HG02884 (cell line): ENCODE results near the gene ARHGAP30.
"Not testable (repeated sequence)": the region's sequence is repeated elsewhere in the genome, so short reads cannot be mapped to it uniquely, and the experiment has no call there.

ENCODE experiments used
- ATAC-seq: cut with Tn5 transposase; IDR thresholded peaks from one replicate; pipeline ENCODE4 v1.9.1; 2021; ENCODE audit warnings: mild to moderate bottlenecking, moderate library complexity; ENCODE audit not compliant: unreplicated experiment

Gene ARHGAP30

DNA sequence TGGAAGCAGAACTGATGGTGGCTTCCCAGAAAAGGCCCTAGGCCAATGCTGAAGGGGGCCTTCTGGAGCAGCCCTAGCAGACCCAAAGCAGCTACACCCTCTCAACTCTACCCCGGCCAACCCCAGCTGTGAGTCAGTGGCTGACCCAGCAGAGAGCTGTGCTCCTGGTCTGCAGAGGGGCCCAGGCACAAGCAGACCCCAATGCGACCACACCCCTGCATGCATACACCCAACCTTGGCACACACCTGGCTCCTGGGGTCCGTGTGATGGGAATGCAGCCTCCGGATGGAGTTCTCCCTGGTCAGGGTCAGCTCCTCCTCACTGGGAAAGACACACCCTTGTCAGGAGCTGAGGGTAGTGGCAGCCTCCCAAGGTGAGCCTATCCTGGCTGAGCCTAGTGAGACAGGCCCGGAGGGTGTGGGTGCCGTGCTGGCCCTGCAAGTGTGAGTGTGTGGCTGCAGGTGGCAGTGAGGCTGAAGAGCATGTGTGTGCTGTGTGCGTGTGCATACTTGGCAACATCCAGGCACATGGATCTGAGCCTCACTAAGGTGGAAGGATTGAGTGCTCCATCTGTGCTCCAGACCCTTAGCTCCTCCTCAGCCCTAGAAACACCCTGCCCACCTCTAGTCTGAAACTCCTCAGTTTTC is 3.9 kb upstream of the ARHGAP30 start:
- ATAC-seq: no peak

DNA sequence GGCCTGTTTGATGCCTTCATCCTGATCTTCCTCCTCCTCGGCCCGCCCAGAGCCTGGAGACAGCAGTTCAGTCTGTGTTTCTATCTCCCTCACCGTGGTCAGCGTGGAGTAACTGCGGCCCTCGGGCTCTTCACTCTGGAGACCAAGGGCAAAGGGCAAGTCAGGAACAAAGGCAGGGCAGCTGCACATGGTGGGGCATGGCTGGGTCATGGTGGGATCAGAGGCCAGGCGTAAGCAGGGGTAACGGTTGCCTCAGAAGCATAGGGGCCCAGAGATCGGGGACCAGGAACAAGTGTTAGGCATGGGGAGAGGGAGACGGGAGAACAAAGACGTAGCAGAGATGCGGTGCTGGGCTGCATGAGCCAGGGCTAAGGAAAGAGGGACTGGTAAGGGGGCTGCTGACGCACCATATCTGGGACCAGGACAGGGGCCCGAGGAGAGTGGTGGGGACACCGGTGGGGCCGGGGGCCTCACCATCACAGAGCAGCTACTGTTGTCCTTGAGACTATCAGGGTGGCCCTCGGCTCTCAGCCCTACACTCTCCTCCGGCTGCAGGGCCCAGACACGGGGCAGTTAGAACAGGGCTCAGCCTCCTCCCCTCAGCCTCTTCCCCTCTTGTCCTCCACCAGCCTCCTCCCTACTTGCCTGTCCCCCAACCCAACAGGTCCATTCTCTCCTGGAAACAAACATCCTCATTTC is 3.2 kb upstream of the ARHGAP30 start:
- no peak for ATAC-seq

DNA sequence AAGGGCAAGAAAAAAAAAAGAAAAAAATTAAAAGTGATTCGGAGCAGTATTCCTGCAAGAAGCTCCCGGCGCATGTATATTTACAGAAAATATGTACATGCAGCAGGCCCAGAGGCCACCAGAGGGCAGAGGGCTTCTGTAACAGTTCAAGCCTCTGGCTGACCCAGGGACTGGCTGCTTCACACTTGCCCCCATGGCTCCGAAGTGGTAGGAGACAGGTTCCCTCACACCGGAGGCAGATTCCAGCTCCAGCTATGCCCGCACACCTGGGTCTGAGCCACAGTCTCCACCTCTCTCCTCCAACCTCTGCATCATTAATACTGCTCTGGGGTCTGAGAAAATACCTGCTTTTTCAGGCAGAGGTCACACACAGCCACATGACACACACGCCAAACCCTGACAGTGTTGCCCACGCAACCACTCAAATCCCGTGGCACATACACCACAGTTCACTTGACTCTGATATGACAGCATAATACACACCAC is 2.2 kb upstream of the ARHGAP30 start:
- no peak for ATAC-seq

- no peak for ATAC-seq
Measured at GRCh38 chr1:161070761-161071160, 1.1 kb upstream of the ARHGAP30 start.

DNA sequence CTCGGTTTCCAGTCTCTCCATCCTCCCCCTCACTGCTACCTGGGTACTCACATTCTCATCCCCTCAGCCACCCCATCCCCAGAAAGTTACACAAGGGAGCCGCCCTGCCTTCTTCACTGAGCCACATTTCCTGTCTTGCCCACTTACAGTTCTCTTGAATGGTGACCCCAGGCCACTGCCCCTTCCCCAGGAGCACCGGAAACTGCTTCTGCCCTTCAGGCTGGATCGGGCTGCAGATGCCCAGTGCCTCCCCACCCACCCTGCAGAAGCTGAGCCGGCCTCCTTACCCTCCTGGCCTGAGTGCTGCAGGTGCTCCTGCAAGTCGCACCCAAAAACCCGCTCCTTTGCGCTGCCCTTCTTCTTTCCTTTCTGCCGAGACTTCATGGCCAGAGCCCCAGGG is 450 bp downstream of the ARHGAP30 start:
- ATAC-seq: no peak

DNA sequence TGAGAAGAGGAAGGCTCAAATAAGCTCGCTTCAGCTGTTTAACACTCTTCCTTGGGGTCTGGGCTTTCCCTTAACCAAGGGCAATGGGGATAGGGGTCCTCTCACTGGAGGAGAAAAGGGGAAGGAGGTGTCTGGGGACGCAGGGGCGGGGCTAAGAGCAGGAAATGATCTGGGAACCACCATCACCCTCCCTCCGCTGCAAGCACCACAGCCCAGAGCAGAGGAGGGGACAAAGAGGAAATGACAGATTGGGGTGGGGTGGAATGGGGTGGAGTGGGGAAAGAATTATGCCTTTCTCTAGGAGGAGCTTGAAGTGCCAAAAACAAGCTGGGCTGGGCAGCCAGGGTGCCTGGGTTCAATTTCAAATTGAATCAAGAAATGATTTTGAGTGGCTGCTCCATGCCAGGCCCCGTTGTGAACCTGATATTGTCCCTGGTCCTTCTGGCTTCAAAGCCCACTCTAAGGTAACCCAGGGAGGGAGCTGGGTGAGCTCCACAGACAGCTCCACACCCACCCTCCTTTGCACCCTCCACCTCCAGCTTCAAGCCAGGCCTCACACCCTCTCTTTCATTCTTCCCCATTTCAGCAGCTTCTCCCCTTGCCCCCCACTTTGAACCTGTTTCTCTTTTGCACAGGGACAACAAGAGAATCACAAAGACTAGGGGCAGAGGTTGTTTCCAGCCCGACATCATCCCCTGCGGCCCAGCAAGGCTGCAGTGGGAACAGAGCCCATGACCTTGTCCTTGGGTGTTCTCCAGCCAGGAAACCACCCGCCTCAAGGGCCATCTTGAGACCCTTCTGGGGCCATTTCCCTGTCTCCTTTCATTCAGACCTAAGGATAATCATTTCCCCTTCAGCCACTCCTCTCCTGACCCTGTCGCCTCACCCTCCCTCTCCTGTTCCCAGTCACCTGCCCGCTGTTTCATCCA is 1.1 kb downstream of the ARHGAP30 start:
- ATAC-seq: no peak

- ATAC-seq: no peak
Measured at GRCh38 chr1:161066694-161067093, 3.0 kb downstream of the ARHGAP30 start.

DNA sequence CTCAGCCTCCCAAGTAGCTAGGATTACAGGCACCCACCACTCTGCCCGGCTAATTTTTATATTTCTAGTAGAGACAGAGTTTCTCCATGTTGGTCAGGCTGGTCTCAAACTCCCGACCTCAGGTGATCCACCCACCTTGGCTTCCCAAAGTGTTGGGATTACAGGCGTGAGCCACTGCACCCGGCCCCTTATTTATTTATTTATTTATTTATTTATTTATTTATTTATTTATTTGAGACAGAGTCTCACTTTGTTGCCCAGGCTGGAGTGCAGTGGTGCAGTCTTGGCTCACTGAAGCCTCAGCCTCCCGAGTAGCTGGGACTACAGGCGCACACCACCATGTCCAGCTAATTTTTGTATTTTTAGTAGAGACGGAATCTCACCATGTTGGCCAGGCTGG is 4.0 kb downstream of the ARHGAP30 start:
- not testable (repeated sequence) for ATAC-seq

DNA sequence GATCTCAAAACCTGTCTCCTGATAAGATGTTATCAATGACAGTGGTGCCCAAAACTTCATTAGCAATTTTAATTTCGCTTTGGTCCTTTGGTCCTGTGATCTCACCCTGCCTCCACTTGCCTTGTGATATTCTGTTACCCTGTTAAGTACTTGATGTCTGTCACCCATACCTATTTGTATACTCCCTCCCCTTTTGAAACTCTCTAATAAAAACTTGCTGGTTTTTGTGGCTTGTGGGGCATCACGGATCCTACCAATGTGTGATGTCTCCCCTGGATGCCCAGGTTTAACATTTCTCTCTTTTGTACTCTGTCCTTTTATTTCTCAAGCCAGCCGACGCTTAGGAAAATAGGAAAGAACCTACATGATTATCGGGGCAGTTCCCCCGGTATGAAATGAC is 5.8 kb downstream of the ARHGAP30 start:
- not testable (repeated sequence) for ATAC-seq

- no peak for ATAC-seq
Measured at GRCh38 chr1:161061419-161061818, 8.3 kb downstream of the ARHGAP30 start.

DNA sequence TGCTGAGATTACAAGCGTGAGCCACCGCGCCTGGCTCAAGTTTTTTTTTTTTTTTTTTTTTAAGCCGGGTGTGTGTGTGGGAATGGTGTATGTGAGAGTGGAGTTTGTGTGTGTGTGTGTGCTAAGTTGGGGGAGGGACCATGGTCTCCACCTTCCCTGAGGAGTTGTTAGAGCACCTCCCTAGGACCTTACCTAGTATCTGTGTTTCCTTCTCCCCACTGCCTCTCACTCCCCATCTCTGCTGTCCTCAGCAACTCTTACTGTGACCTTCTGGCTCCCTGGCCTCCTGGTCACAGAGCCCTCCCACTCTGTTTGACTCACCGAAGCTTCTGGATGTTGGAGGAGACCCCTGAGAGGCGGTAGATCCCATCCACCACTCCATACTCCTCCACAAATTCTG is 10.4 kb downstream of the ARHGAP30 start:
- no peak for ATAC-seq

DNA sequence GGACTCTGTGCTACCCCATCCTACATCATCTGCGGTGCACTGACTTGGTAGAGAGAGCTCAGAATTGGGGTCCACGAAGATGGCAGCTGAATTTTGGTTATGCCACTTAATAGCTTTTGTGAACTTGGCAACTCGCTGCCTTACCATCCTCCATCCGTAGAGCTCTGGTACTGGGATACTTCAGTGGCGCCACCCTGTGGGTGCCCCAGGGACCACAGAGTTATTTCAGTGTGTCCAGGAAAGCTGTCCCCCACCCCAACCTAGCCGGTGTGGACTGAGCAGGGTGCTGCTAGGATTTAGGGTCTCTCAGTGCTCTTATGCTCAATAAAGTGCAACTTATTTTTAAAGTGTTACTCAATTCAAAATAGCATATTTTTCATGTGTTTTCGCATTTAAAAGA is 14.9 kb downstream of the ARHGAP30 start:
- ATAC-seq: no peak

GRCh38 chr1:161054232-161054631 is 15.5 kb downstream of the ARHGAP30 start:
- ATAC-seq: no peak

- no peak for ATAC-seq
Measured at GRCh38 chr1:161052899-161053298, 16.8 kb downstream of the ARHGAP30 start.

DNA sequence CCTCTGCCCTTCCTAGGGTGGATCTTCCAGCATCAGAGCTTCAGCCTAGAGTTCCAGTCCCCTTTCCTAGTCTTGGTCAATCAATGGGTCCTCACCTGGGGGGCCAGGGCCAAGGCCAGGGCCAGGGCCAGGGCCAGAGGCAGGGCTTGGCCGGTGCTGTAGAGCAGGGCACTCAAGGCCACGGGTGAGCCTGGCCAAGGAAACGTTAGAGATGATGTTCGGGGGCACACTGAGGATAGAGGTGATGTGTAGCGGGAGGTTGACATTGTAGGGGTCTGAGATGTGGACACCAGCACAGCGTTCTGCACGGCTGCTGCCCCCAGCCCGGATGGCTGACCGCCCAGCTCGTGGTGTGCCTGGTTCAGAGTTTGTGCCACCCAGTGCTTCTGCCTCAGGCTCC is 18.5 kb downstream of the ARHGAP30 start:
- no peak for ATAC-seq

GRCh38 chr1:161048949-161049722 is 20.6 kb downstream of the ARHGAP30 start:
- ATAC-seq: no peak

DNA sequence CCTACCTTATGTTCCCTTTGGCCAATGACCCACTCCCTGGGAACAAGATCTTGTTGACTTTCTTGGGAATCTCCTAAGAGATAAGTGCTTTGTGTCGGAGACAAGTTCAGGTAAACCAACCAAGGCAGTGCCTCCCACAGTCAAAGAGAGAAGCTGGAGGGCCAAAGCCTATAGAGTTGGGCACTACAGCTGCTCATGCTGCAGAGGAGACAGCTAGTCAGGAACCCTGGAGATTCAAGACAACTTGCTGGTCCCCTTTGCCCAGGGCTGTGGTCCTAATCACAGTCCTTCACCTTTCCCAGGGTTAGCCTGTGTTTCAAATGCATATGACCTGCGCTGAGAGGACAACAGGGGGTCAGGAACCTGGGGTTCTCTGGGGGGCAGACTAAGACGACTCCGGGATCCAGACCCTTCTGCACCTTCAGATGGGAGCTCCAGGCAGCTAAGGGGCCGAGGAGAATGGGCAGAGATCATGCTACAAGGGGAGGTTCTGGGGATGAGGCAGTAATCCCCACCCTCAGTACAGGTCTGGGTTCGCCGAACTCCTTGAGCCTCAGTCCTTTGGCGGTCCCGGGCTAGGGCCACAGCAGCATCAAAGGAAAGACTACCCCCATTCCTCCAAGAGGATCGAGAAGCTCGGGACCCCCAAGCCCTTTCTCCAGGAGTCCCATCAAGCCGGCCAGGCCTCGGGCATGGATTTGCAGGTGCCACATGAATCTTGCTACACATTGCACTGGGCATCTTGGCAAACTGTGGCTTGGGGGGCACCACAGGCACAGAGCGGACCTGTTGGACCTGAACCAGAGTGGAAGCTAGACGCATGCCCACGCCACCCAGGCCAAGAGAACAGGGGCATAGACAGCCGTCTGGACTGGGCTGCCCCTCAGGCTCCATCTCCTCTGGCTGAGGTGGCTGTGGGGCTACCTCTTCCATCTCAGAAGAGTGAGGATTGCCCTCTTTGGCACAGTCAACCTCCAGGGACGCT is 22.0 kb downstream of the ARHGAP30 start:
- ATAC-seq: no peak

- ATAC-seq: no peak
Measured at GRCh38 chr1:161046605-161047228, 23.0 kb downstream of the ARHGAP30 start.
